Mesenchymal stem cell (in vitro differentiated cells and primary cell): ENCODE data around the gene PTPN1.

Source experiments
- DNase-seq: peaks from one replicate; pipeline ENCODE4 v3.0.0-alpha.2; 2013
- H2AFZ ChIP-seq: one replicate; pipeline ENCODE4 v1.6.1; 2013; ENCODE audit warnings: low read depth, mild to moderate bottlenecking, control low read depth, inconsistent platforms, low read length, moderate library complexity
- H2AK5ac ChIP-seq: 2 replicates; pipeline ENCODE4 v1.6.1; 2013; ENCODE audit warnings: low read length, moderate library complexity, mild to moderate bottlenecking, inconsistent platforms; ENCODE audit not compliant: severe bottlenecking
- H2BK120ac ChIP-seq: one replicate; pipeline ENCODE4 v1.6.1; 2013; ENCODE audit warnings: low read depth, mild to moderate bottlenecking, inconsistent platforms, low read length, moderate library complexity
- H2BK12ac ChIP-seq, 2 experiments: one replicate each; pipeline ENCODE4 v1.6.1; 2013; ENCODE audit warnings: inconsistent platforms in 2 of 2, low read length in 2 of 2, mild to moderate bottlenecking in 2 of 2, moderate library complexity in 2 of 2, control low read depth in 1 of 2
- H2BK15ac ChIP-seq: one replicate; pipeline ENCODE4 v1.6.1; 2013; ENCODE audit warnings: mild to moderate bottlenecking, low read depth, inconsistent platforms; ENCODE audit not compliant: poor library complexity, severe bottlenecking
- H2BK5ac ChIP-seq: 2 replicates; pipeline ENCODE4 v1.6.1; 2013; ENCODE audit warnings: low read depth, mild to moderate bottlenecking, low read length, control low read depth, inconsistent platforms; ENCODE audit not compliant: poor library complexity, severe bottlenecking
- H3K14ac ChIP-seq, 2 experiments: one replicate each; pipeline ENCODE4 v1.6.1; 2013; ENCODE audit warnings: inconsistent platforms in 2 of 2, low read length in 2 of 2, control low read depth in 1 of 2, mild to moderate bottlenecking in 1 of 2, moderate library complexity in 1 of 2
- H3K18ac ChIP-seq, 2 experiments: one replicate each; pipeline ENCODE4 v1.6.1; 2013; ENCODE audit warnings: inconsistent platforms in 2 of 2, low read length in 2 of 2, control low read depth in 1 of 2, low read depth in 1 of 2, mild to moderate bottlenecking in 1 of 2
- H3K23ac ChIP-seq, 2 experiments: one replicate each; pipeline ENCODE4 v1.6.1; 2013; ENCODE audit warnings: inconsistent platforms in 2 of 2, low read length in 2 of 2, mild to moderate bottlenecking in 2 of 2, moderate library complexity in 2 of 2, control low read depth in 1 of 2
- H3K27ac ChIP-seq: 2 replicates; pipeline ENCODE4 v1.5.1; 2013; ENCODE audit warnings: mild to moderate bottlenecking, moderate library complexity, low read length, control low read depth, inconsistent platforms; ENCODE audit not compliant: poor library complexity, severe bottlenecking
- H3K27me3 ChIP-seq, 2 experiments: 2 replicates each; pipeline versions ENCODE4 v1.6.1 to v1.7.0; 2013; ENCODE audit warnings: low read length in 2 of 2, mild to moderate bottlenecking in 2 of 2, moderate library complexity in 2 of 2, control low read depth in 1 of 2, inconsistent platforms in 1 of 2; ENCODE audit not compliant: control insufficient read depth in 1 of 2, insufficient read depth in 1 of 2
- H3K36me3 ChIP-seq, 2 experiments: 2 replicates each; pipeline versions ENCODE4 v1.6.1 to v1.7.0; 2013; ENCODE audit warnings: low read length in 2 of 2, control low read depth in 1 of 2, inconsistent platforms in 1 of 2, low read depth in 1 of 2, mild to moderate bottlenecking in 1 of 2; ENCODE audit not compliant: insufficient read depth in 2 of 2, control insufficient read depth in 1 of 2
- H3K4ac ChIP-seq, 2 experiments: one replicate each; pipeline ENCODE4 v1.6.1; 2013; ENCODE audit warnings: inconsistent platforms in 2 of 2, low read length in 2 of 2, mild to moderate bottlenecking in 2 of 2, moderate library complexity in 2 of 2, control low read depth in 1 of 2, low read depth in 1 of 2
- H3K4me1 ChIP-seq: 2 replicates; pipeline ENCODE4 v1.6.1; 2013; ENCODE audit warnings: low read depth, low read length, control low read depth; ENCODE audit not compliant: control insufficient read depth, insufficient read depth
- H3K4me2 ChIP-seq: 2 replicates; pipeline ENCODE4 v1.6.1; 2013; ENCODE audit warnings: low read length, mild to moderate bottlenecking, inconsistent platforms; ENCODE audit not compliant: poor library complexity, severe bottlenecking
- H3K4me3 ChIP-seq, 2 experiments: 2 replicates each; pipeline versions ENCODE4 v1.5.1 to v1.7.0; 2013; ENCODE audit warnings: low read length in 2 of 2, mild to moderate bottlenecking in 2 of 2, control low read depth in 1 of 2, low read depth in 1 of 2; ENCODE audit not compliant: insufficient read depth in 1 of 2
- H3K79me1 ChIP-seq: replicated peaks from 2 replicates; pipeline ENCODE4 v1.6.1; 2013; ENCODE audit warnings: mild to moderate bottlenecking, control low read depth, low read length, inconsistent platforms; ENCODE audit not compliant: poor library complexity, severe bottlenecking
- H3K9ac ChIP-seq: 2 replicates; pipeline ENCODE4 v1.7.0; 2013; ENCODE audit warnings: mild to moderate bottlenecking, low read length, moderate library complexity
- H3K9me3 ChIP-seq: 2 replicates; pipeline ENCODE4 v1.7.0; 2013; ENCODE audit warnings: mild to moderate bottlenecking, low read length; ENCODE audit not compliant: control insufficient read depth
- H4K8ac ChIP-seq: one replicate; pipeline ENCODE4 v1.6.1; 2013; ENCODE audit warnings: inconsistent platforms, mild to moderate bottlenecking, low read length, moderate library complexity
- H4K91ac ChIP-seq: one replicate; pipeline ENCODE4 v1.6.1; 2013; ENCODE audit warnings: mild to moderate bottlenecking, low read length, inconsistent platforms
- WGBS: methylation state at CpG from one replicate; pipeline ENCODE4 v1.1.7; 2013; ENCODE audit warnings: mixed read lengths; 5-methylcytosine and 5-hydroxymethylcytosine counted together

Gene PTPN1

DNA sequence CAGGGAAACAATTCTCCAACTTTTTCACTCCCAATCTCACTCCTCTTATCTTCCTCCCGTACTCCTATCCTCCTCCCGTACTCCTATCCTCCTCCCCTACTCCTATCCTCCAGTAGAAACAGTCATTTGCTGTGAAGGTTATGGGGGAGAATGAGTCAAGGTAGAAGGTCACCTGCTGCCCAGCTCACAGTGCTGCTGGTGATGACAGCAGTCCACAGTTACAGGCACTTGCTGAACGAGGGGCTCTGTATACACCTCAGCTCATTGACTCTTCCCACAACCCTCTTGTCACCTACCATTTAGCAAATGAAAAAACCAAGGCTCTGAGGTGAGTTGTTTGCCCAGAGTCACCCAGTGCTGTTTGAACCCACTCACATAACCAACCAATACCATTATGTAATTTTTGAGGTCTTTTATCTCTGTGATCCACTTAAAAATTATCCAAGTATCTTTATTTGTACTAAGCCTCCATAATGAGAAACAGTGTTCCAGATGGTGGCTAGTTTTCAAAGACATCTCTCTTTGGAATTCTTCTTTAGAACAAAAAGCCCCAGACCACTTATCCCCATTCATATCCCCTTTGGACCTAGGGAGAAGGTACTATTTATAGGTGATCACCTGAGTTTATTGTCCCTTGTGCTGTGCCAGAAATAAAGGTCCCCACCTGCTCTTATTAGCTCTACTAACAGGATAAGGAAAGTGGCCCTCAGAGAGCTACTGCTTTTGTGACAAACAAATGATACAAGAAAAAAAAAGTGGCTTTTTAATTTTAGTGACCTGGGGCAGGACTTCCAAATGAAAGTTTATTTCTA is 53.2 kb downstream of the PTPN1 start:
- Histone ChIP-seq H3K9me3 (no peaks in the 10 kb centered on the region), H2BK15ac (no peak overlapping the region), H2BK12ac (peak overlapping the region; percentile 12 to 45), H3K27ac (peak overlapping the region; percentile 47), H3K18ac (no peak overlapping the region), H2BK5ac (no peak overlapping the region), H2BK120ac (no peak overlapping the region), H3K4me1 (peaks cover 26% of the 10 kb centered on the region), H3K36me3 (peaks cover 34 to 61% of the 10 kb centered on the region in 2 experiments), H3K27me3 (no peaks in the 10 kb centered on the region), H3K4ac (no peak overlapping the region), H3K23ac (no peak overlapping the region), H2AFZ (no peak overlapping the region), H3K79me1 (peaks cover 21% of the 10 kb centered on the region), H3K9ac (no peak overlapping the region), H4K91ac (peak overlapping the region; percentile 77), H3K4me2 (no peak overlapping the region), H3K4me3 (no peak overlapping the region), H2AK5ac (peak overlapping the region; percentile 98), H4K8ac (peak overlapping the region; percentile 41), H3K14ac (no peak overlapping the region)
- no peak for DNase-seq
- WGBS = 89% methylated on average over 1 of the region's 3 CpGs

DNA sequence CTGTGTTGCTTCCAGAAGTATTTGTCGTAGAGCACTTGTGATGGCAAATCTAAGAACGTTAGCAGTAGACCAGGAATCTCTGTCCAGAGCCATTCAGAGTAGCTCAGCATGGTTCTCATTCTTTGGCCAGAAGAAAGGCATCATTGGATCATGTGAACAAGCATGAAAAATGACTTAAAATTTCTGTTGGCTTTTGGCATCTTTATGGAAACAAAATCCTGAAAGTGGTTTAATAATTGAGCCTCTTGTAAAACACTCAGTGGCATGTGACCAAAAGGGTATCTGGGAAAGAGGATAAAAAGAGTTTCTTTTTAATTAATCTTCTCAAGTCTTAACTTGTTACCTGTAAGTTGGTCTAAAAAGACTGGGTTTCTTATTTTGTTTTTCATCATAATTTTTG is 55.2 kb downstream of the PTPN1 start:
- Histone ChIP-seq H3K4me2 (no peak overlapping the region), H4K91ac (no peak overlapping the region), H2BK5ac (no peak overlapping the region), H2BK120ac (no peak overlapping the region), H2AK5ac (no peak overlapping the region), H3K9ac (no peak overlapping the region), H4K8ac (no peak overlapping the region), H3K4me3 (no peak overlapping the region), H3K4ac (no peak overlapping the region), H3K23ac (no peak overlapping the region), H3K4me1 (peaks cover 26% of the 10 kb centered on the region), H3K9me3 (no peaks in the 10 kb centered on the region), H3K36me3 (peaks cover 50 to 80% of the 10 kb centered on the region in 2 experiments), H2BK15ac (no peak overlapping the region), H3K27ac (no peak overlapping the region), H3K14ac (no peak overlapping the region), H2AFZ (no peak overlapping the region), H3K79me1 (peaks cover 25% of the 10 kb centered on the region), H3K27me3 (no peaks in the 10 kb centered on the region), H3K18ac (no peak overlapping the region), H2BK12ac (no peak overlapping the region)
- WGBS = 83% methylated on average over 2 of the region's 2 CpGs
- no peak for DNase-seq

DNA sequence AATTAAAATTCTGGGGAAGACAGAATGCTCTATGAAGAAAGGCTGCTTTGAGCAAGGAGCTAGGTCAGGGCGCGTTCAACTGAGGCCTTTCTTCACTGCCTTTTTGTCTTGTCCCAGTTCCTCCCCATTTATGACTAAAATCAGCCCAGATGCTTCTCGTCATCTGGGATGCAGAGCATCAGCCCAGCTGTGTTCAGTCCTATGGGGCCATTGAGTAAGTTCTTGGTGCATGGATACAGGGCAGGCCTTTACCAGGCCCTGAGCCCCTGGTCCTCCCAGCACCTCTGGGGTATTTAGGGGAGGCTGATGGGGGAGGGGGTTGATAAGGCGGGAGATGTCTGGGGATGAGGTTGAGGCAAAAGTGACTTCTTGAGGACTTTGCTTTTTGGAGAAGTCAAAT is 55.7 kb downstream of the PTPN1 start:
- Histone ChIP-seq H3K9me3 (no peaks in the 10 kb centered on the region), H2BK5ac (no peak overlapping the region), H3K36me3 (peaks cover 50 to 82% of the 10 kb centered on the region in 2 experiments), H3K4me2 (no peak overlapping the region), H2BK120ac (no peak overlapping the region), H3K27me3 (no peaks in the 10 kb centered on the region), H4K91ac (no peak overlapping the region), H3K9ac (no peak overlapping the region), H3K18ac (no peak overlapping the region), H2BK15ac (no peak overlapping the region), H3K4ac (no peak overlapping the region), H2AK5ac (peak overlapping the region; percentile 23), H2BK12ac (no peak overlapping the region), H3K14ac (no peak overlapping the region), H3K4me3 (no peak overlapping the region), H3K23ac (no peak overlapping the region), H3K79me1 (peaks cover 27% of the 10 kb centered on the region), H4K8ac (no peak overlapping the region), H3K4me1 (peaks cover 28% of the 10 kb centered on the region), H3K27ac (no peak overlapping the region), H2AFZ (no peak overlapping the region)
- DNase-seq = no peak
- 100% methylated on average over 3 of the region's 4 CpGs for whole genome bisulfite sequencing

DNA sequence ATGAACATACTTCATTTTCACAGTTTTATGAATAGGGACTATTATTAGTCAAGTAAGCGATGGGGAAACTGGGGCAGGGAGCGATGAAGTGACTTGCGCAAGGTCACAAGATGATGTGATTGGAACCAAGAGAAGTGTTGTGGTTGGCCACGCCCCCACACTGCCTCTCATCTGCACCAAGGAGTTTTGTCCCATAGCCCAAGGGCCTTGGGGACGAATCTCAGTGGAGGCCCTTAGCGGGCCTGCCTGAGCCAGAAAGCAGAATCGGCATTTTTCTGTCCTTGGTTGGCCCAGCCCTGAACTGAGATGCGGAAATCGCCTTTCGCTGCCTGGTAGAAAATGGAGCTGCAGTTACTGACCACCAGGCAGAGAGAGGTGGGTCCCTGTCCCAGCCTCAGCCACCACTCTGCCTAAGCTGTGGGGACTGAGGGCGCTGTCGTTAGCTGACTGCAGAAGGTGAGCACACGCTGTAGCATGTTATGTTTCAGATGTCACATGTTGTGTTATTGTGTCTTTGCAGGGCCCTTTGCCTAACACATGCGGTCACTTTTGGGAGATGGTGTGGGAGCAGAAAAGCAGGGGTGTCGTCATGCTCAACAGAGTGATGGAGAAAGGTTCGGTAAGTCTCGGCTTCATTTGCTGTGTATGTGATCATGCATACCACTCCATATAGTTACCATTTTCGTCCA is 57.8 kb downstream of the PTPN1 start:
- Histone ChIP-seq H4K8ac (no peak overlapping the region), H3K4me3 (no peak overlapping the region), H3K4me1 (peaks cover 23% of the 10 kb centered on the region), H3K27ac (no peak overlapping the region), H3K23ac (no peak overlapping the region), H3K14ac (no peak overlapping the region), H2BK12ac (no peak overlapping the region), H3K36me3 (peaks cover 48 to 71% of the 10 kb centered on the region in 2 experiments), H2AK5ac (no peak overlapping the region), H4K91ac (no peak overlapping the region), H3K4me2 (no peak overlapping the region), H2AFZ (no peak overlapping the region), H2BK15ac (no peak overlapping the region), H2BK120ac (no peak overlapping the region), H3K9ac (no peak overlapping the region), H3K9me3 (no peaks in the 10 kb centered on the region), H3K4ac (no peak overlapping the region), H3K79me1 (peaks cover 35% of the 10 kb centered on the region), H2BK5ac (no peak overlapping the region), H3K27me3 (no peaks in the 10 kb centered on the region), H3K18ac (no peak overlapping the region)
- WGBS = 94% methylated on average over 14 of the region's 18 CpGs
- no peak for DNase-seq
